Measurements from ENCODE around the gene STXBP5.

The STXBP5 gene

DNA sequence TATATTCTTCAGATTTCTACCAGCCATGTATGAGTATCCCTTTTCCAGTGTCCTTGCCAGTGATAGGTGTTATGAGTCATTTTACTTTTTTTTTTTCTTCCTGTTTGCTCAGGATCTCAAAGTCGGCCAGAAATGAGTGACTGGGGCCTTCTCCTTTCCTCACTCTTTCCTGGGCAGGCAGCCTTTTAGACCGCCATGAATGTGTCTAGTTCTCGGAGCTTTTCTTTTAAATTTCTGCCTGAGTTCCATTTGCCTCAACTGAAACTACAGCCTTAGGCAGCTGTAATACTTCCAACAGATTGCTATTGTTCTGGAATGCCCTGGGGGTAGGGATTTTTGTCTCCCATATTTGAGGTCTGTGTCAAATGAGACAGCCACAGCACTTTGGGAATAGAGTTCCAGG lies 83.7 kb downstream of the STXBP5 start:
- POLR2A ChIA-PET, result no interaction called here
- no peaks in the 10 kb centered on the region for H3K9me3 ChIP-seq (ENCODE audit: control extremely low read depth in 1 of 5, control insufficient read depth in 4 of 5, insufficient read depth in 2 of 5, low read depth in 1 of 5, low read length in 4 of 5)
- H3K4me1 ChIP-seq (ENCODE audit: control extremely low read depth in 1 of 4, control insufficient read depth in 4 of 4, insufficient read depth in 4 of 4, low read length in 3 of 4), result peaks cover 4 to 39% (median 15%) of the 10 kb centered on the region in 4 experiments
- peak; percentile 38 to 73 (median 63) for DNase-seq
- CTCF ChIA-PET, result interaction anchor here (0.6 to 2.7 kb wide), 2 partner anchors 424 to 431 kb away, joined by 3 to 8 read pairs; no protein-coding TSS in a partner anchor
- H3K27ac ChIP-seq (ENCODE audit: insufficient read depth in 1 of 2, low read depth in 1 of 2, low read length in 2 of 2, poor library complexity in 1 of 2, severe bottlenecking in 2 of 2), result peak overlapping the region; percentile 25 to 55
- peak overlapping the region in 3 of 7 experiments; percentile 14 to 54 (median 24) for H3K4me3 ChIP-seq (ENCODE audit: control insufficient read depth in 1 of 7, extremely low read depth in 1 of 7, insufficient read depth in 4 of 7, low read depth in 2 of 7, low read length in 6 of 7)
- no peaks in the 10 kb centered on the region for H3K27me3 ChIP-seq (replicated peaks in 2 of 5; ENCODE audit: control insufficient read depth in 4 of 5, insufficient read depth in 5 of 5, low read length in 4 of 5)
- WGBS (ENCODE audit: insufficient coverage), result no CpG with 5 or more reads among the region's 3 CpGs
- H3K36me3 ChIP-seq (ENCODE audit: control insufficient read depth in 4 of 4, insufficient read depth in 4 of 4, low read length in 3 of 4), result peaks cover 3 to 46% (median 10%) of the 10 kb centered on the region in 4 experiments

DNA sequence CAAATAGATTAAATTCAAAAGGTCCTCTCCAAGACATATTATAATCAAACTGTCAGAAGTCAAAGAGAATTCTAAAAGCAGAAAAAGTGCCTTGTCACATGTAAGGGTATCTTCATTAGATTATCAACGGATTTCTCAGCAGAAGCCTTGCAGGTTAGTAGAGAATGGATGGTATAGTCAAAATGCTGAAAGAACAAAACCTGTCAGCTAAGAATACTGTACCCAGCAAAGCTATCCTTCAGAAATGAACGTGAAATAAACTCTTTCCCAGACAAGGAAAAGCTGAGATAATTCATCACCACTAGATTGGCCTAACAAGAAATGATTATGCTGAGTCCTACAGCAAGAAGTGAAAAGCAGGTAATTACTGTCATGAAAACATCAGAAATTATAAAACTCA lies 92.9 kb downstream of the STXBP5 start:
- H3K36me3 ChIP-seq (ENCODE audit: control insufficient read depth in 4 of 4, insufficient read depth in 4 of 4, low read length in 3 of 4), result peaks cover 14 to 62% (median 51%) of the 10 kb centered on the region in 4 experiments
- POLR2A ChIA-PET, result no interaction called here

GRCh38 chr6:147297663-147298316 lies 93.6 kb downstream of the STXBP5 start:
- Histone ChIP-seq H3K4me1 (ENCODE audit: control extremely low read depth in 1 of 4, control insufficient read depth in 4 of 4, insufficient read depth in 4 of 4, low read length in 3 of 4) (no peaks in the 10 kb centered on the region), H3K27me3 (replicated peaks in 2 of 5; ENCODE audit: control insufficient read depth in 4 of 5, insufficient read depth in 5 of 5, low read length in 4 of 5) (no peaks in the 10 kb centered on the region), H3K27ac (ENCODE audit: insufficient read depth in 1 of 2, low read depth in 1 of 2, low read length in 2 of 2, poor library complexity in 1 of 2, severe bottlenecking in 2 of 2) (no peak overlapping the region), H3K4me3 (ENCODE audit: control insufficient read depth in 1 of 7, extremely low read depth in 1 of 7, insufficient read depth in 4 of 7, low read depth in 2 of 7, low read length in 6 of 7) (no peak overlapping the region), H3K9me3 (ENCODE audit: control extremely low read depth in 1 of 5, control insufficient read depth in 4 of 5, insufficient read depth in 2 of 5, low read depth in 1 of 5, low read length in 4 of 5) (peaks cover 9 to 54% (median 16%) of the 10 kb centered on the region in 5 experiments), H3K36me3 (ENCODE audit: control insufficient read depth in 4 of 4, insufficient read depth in 4 of 4, low read length in 3 of 4) (peaks cover 14 to 69% (median 54%) of the 10 kb centered on the region in 4 experiments)
- no CpG with 5 or more reads among the region's 3 CpGs for WGBS (ENCODE audit: insufficient coverage)
- POLR2A ChIA-PET, result no interaction called here
- CTCF ChIA-PET, result no interaction called here
- DNase-seq, result no peak

More for the DNA sequence above, 92.9 kb downstream of the STXBP5 start:
- WGBS (ENCODE audit: insufficient coverage), result 100% methylated on average over 1 of the region's 2 CpGs
- DNase-seq, result no peak
- CTCF ChIA-PET, result interaction anchor here (1.6 kb wide), 1 partner anchor 394 kb away, joined by 3 read pairs; no protein-coding TSS in a partner anchor
- Histone ChIP-seq H3K9me3 (ENCODE audit: control extremely low read depth in 1 of 5, control insufficient read depth in 4 of 5, insufficient read depth in 2 of 5, low read depth in 1 of 5, low read length in 4 of 5) (peaks cover 9 to 48% (median 16%) of the 10 kb centered on the region in 5 experiments), H3K4me1 (ENCODE audit: control extremely low read depth in 1 of 4, control insufficient read depth in 4 of 4, insufficient read depth in 4 of 4, low read length in 3 of 4) (no peaks in the 10 kb centered on the region), H3K27me3 (replicated peaks in 2 of 5; ENCODE audit: control insufficient read depth in 4 of 5, insufficient read depth in 5 of 5, low read length in 4 of 5) (no peaks in the 10 kb centered on the region), H3K4me3 (ENCODE audit: control insufficient read depth in 1 of 7, extremely low read depth in 1 of 7, insufficient read depth in 4 of 7, low read depth in 2 of 7, low read length in 6 of 7) (no peak overlapping the region), H3K27ac (ENCODE audit: insufficient read depth in 1 of 2, low read depth in 1 of 2, low read length in 2 of 2, poor library complexity in 1 of 2, severe bottlenecking in 2 of 2) (no peak overlapping the region)

DNA sequence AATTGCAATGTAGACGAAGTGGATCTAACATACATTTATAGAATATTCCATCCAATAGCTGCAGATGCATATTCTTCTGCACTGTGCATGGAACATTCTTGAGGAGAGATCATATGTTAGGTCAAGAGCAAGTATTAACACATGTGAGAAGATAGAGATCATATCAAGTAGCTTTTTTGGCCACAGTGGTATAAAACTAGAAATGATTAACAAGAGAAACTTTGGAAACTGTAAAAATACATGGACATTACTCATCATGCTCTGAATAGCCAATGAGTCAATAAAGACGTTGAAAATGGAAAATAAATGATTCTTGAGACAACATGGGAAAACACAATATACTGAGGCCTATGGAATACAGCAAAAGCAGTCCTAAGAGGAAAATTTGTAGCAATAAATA lies 94.2 kb downstream of the STXBP5 start:
- ChIA-PET POLR2A (no interaction called here), CTCF (no interaction called here)
- Histone ChIP-seq H3K4me1 (ENCODE audit: control extremely low read depth in 1 of 4, control insufficient read depth in 4 of 4, insufficient read depth in 4 of 4, low read length in 3 of 4) (no peaks in the 10 kb centered on the region), H3K4me3 (ENCODE audit: control insufficient read depth in 1 of 7, extremely low read depth in 1 of 7, insufficient read depth in 4 of 7, low read depth in 2 of 7, low read length in 6 of 7) (no peak overlapping the region), H3K27ac (ENCODE audit: insufficient read depth in 1 of 2, low read depth in 1 of 2, low read length in 2 of 2, poor library complexity in 1 of 2, severe bottlenecking in 2 of 2) (no peak overlapping the region), H3K27me3 (replicated peaks in 2 of 5; ENCODE audit: control insufficient read depth in 4 of 5, insufficient read depth in 5 of 5, low read length in 4 of 5) (no peaks in the 10 kb centered on the region), H3K9me3 (ENCODE audit: control extremely low read depth in 1 of 5, control insufficient read depth in 4 of 5, insufficient read depth in 2 of 5, low read depth in 1 of 5, low read length in 4 of 5) (peaks cover 8 to 61% (median 21%) of the 10 kb centered on the region in 5 experiments), H3K36me3 (ENCODE audit: control insufficient read depth in 4 of 4, insufficient read depth in 4 of 4, low read length in 3 of 4) (peaks cover 17 to 70% (median 54%) of the 10 kb centered on the region in 4 experiments)
- WGBS (ENCODE audit: insufficient coverage), result no CpG with 5 or more reads among the region's 2 CpGs
- no peak for DNase-seq

DNA sequence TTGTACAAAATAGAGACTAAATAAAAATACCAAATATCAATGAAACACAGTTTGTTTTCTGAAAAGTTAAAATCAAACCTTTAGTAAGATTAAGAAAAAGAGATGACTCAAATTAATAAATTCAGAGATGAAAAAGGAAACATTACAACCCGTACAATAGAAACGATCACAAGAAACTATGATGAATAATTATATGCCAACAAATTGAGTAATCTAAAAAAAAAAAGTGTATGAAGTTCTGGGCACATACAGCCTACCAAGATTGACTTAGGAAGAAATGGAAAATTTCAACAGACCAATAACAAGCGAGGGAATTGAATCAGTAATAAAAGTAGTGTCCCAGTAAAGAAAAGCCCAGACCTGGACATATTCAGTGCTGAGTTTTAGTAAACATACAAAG lies 94.8 kb downstream of the STXBP5 start:
- no peak overlapping the region for H3K27ac ChIP-seq (ENCODE audit: insufficient read depth in 1 of 2, low read depth in 1 of 2, low read length in 2 of 2, poor library complexity in 1 of 2, severe bottlenecking in 2 of 2)
- peaks cover 21 to 73% (median 56%) of the 10 kb centered on the region in 4 experiments for H3K36me3 ChIP-seq (ENCODE audit: control insufficient read depth in 4 of 4, insufficient read depth in 4 of 4, low read length in 3 of 4)
- H3K9me3 ChIP-seq (ENCODE audit: control extremely low read depth in 1 of 5, control insufficient read depth in 4 of 5, insufficient read depth in 2 of 5, low read depth in 1 of 5, low read length in 4 of 5), result peaks cover 8 to 66% (median 26%) of the 10 kb centered on the region in 5 experiments
- no peaks in the 10 kb centered on the region for H3K27me3 ChIP-seq (replicated peaks in 2 of 5; ENCODE audit: control insufficient read depth in 4 of 5, insufficient read depth in 5 of 5, low read length in 4 of 5)
- ChIA-PET POLR2A (no interaction called here), CTCF (no interaction called here)
- H3K4me1 ChIP-seq (ENCODE audit: control extremely low read depth in 1 of 4, control insufficient read depth in 4 of 4, insufficient read depth in 4 of 4, low read length in 3 of 4), result no peaks in the 10 kb centered on the region
- H3K4me3 ChIP-seq (ENCODE audit: control insufficient read depth in 1 of 7, extremely low read depth in 1 of 7, insufficient read depth in 4 of 7, low read depth in 2 of 7, low read length in 6 of 7), result no peak overlapping the region
- WGBS (ENCODE audit: insufficient coverage), result no CpG with 5 or more reads among the region's 3 CpGs
- DNase-seq, result no peak

GRCh38 chr6:147301070-147301469 lies 96.9 kb downstream of the STXBP5 start:
- H3K4me1 ChIP-seq (ENCODE audit: control extremely low read depth in 1 of 4, control insufficient read depth in 4 of 4, insufficient read depth in 4 of 4, low read length in 3 of 4), result no peaks in the 10 kb centered on the region
- no CpG with 5 or more reads among the region's 1 CpG for WGBS (ENCODE audit: insufficient coverage)
- peaks cover 5 to 63% (median 25%) of the 10 kb centered on the region in 5 experiments for H3K9me3 ChIP-seq (ENCODE audit: control extremely low read depth in 1 of 5, control insufficient read depth in 4 of 5, insufficient read depth in 2 of 5, low read depth in 1 of 5, low read length in 4 of 5)
- POLR2A ChIA-PET, result no interaction called here
- H3K27me3 ChIP-seq (replicated peaks in 2 of 5; ENCODE audit: control insufficient read depth in 4 of 5, insufficient read depth in 5 of 5, low read length in 4 of 5), result no peaks in the 10 kb centered on the region
- H3K4me3 ChIP-seq (ENCODE audit: control insufficient read depth in 1 of 7, extremely low read depth in 1 of 7, insufficient read depth in 4 of 7, low read depth in 2 of 7, low read length in 6 of 7), result no peak overlapping the region
- H3K27ac ChIP-seq (ENCODE audit: insufficient read depth in 1 of 2, low read depth in 1 of 2, low read length in 2 of 2, poor library complexity in 1 of 2, severe bottlenecking in 2 of 2), result no peak overlapping the region
- peaks cover 12 to 68% (median 47%) of the 10 kb centered on the region in 4 experiments for H3K36me3 ChIP-seq (ENCODE audit: control insufficient read depth in 4 of 4, insufficient read depth in 4 of 4, low read length in 3 of 4)
- no peak for DNase-seq
- CTCF ChIA-PET, result no interaction called here

DNA sequence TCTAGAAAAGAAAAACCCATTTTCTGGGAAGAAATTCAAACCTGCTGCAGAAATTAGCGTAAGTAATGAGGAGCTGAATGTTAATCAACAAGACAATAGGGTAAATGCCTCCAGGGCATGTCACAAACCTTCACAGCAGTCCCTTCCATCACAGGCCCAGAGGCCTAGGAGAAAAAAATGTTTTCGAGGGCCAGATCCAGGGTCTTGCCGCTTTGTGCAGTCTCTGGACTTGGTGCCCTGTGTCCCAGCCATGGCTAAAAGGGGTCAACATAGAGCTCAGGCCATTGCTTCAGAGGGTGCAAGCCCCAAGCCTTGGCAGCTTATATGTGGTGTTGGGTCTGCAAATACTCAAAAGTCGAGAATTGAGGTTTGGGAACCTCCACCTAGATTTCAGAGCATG lies 99.8 kb downstream of the STXBP5 start:
- ChIA-PET POLR2A (no interaction called here), CTCF (interaction anchor here (0.9 kb wide), 1 partner anchor 21 kb away, joined by 3 read pairs; no protein-coding TSS in a partner anchor)
- Histone ChIP-seq H3K4me3 (ENCODE audit: control insufficient read depth in 1 of 7, extremely low read depth in 1 of 7, insufficient read depth in 4 of 7, low read depth in 2 of 7, low read length in 6 of 7) (no peak overlapping the region), H3K36me3 (ENCODE audit: control insufficient read depth in 4 of 4, insufficient read depth in 4 of 4, low read length in 3 of 4) (peaks cover 14 to 54% (median 29%) of the 10 kb centered on the region in 4 experiments), H3K4me1 (ENCODE audit: control extremely low read depth in 1 of 4, control insufficient read depth in 4 of 4, insufficient read depth in 4 of 4, low read length in 3 of 4) (no peaks in the 10 kb centered on the region), H3K27ac (ENCODE audit: insufficient read depth in 1 of 2, low read depth in 1 of 2, low read length in 2 of 2, poor library complexity in 1 of 2, severe bottlenecking in 2 of 2) (no peak overlapping the region), H3K9me3 (ENCODE audit: control extremely low read depth in 1 of 5, control insufficient read depth in 4 of 5, insufficient read depth in 2 of 5, low read depth in 1 of 5, low read length in 4 of 5) (peaks cover 0 to 37% (median 17%) of the 10 kb centered on the region in 5 experiments), H3K27me3 (replicated peaks in 2 of 5; ENCODE audit: control insufficient read depth in 4 of 5, insufficient read depth in 5 of 5, low read length in 4 of 5) (no peaks in the 10 kb centered on the region)
- 100% methylated on average over 4 of the region's 4 CpGs for WGBS (ENCODE audit: insufficient coverage)
- no peak for DNase-seq
